H1 (cell line): ENCODE data around the gene TTC33. TPM values are rescaled to one million over a fixed set of nuclear protein-coding genes. Genes with fewer than 3 reads are reported as not detected.

Experiments used
- CTCF ChIA-PET: fragments of 300-600 bp; sonication (Branson Sonifier 250); formaldehyde crosslinking; loops from one replicate; lab custom pipeline; 2021; ENCODE audit not compliant: partially characterized antibody; lab: Charles Lee
- POLR2A ChIA-PET: fragments of 300-600 bp; sonication (Branson Sonifier 250); formaldehyde crosslinking; loops from one replicate; lab custom pipeline; 2021; ENCODE audit warnings: inconsistent platforms; ENCODE audit not compliant: partially characterized antibody; lab: Charles Lee
- DNase-seq, 2 experiments: peaks; one replicate each; pipeline versions ENCODE4 v3.0.0 to v3.0.0-alpha.2; 2010 to 2022; ENCODE audit warnings: low spot score in 2 of 2, low read depth in 1 of 2, mixed read lengths in 1 of 2
- FAIRE-seq: peaks from 2 replicates; lab custom pipeline; 2011; peaks lifted over from hg19 to GRCh38; lab: Jason Lieb, UNC
- H2AFZ ChIP-seq: 2 replicates; pipeline ENCODE4 v1.8.1; 2012; ENCODE audit warnings: low read length, inconsistent platforms
- H2AK5ac ChIP-seq: 2 replicates; pipeline ENCODE4 v1.6.1; 2013; ENCODE audit warnings: low read depth, low read length
- H2BK120ac ChIP-seq: replicated peaks from 2 replicates; pipeline ENCODE3; 2013; ENCODE audit warnings: low read depth, low read length, inconsistent platforms
- H2BK12ac ChIP-seq: 2 replicates; pipeline ENCODE4 v1.6.1; 2013; ENCODE audit warnings: low read depth, low read length
- H2BK15ac ChIP-seq: 2 replicates; pipeline ENCODE4 v1.6.1; 2013; ENCODE audit warnings: low read length
- H2BK20ac ChIP-seq: 2 replicates; pipeline ENCODE4 v1.6.1; 2013; ENCODE audit warnings: low read length
- H2BK5ac ChIP-seq: 2 replicates; pipeline ENCODE4 v1.6.1; 2013; ENCODE audit warnings: low read depth, low read length
- H3K14ac ChIP-seq: 2 replicates; pipeline ENCODE4 v1.6.1; 2013; ENCODE audit warnings: inconsistent platforms; ENCODE audit not compliant: insufficient read length
- H3K18ac ChIP-seq: 2 replicates; pipeline ENCODE4 v1.6.1; 2013; ENCODE audit warnings: low read length; ENCODE audit errors: extremely low read depth
- H3K23ac ChIP-seq: 2 replicates; pipeline ENCODE4 v1.6.1; 2013; ENCODE audit warnings: inconsistent platforms; ENCODE audit not compliant: insufficient read length
- H3K23me2 ChIP-seq: 2 replicates; pipeline ENCODE4 v1.6.1; 2013; ENCODE audit warnings: low read depth, low read length
- H3K27ac ChIP-seq: 2 replicates; pipeline ENCODE4 v1.6.1; 2011; ENCODE audit warnings: low read depth, low read length, inconsistent platforms
- H3K27me3 ChIP-seq, 4 experiments: replicated peaks in 1 of 4; 1 replicate in 1 of 4; 2 replicates in 3 of 4; pipeline versions ENCODE4 v1.6.1 to v1.8.1; 2011 to 2013; ENCODE audit warnings: low read length in 3 of 4, mild to moderate bottlenecking in 3 of 4, inconsistent platforms in 2 of 4, mixed read lengths in 2 of 4, moderate library complexity in 1 of 4; ENCODE audit not compliant: control insufficient read depth in 3 of 4, insufficient read depth in 3 of 4; ENCODE audit errors: extremely low read depth in 1 of 4
- H3K36me3 ChIP-seq, 4 experiments: 2 replicates each; pipeline versions ENCODE4 v1.6.1 to v1.8.1; 2011 to 2013; ENCODE audit warnings: mild to moderate bottlenecking in 4 of 4, low read length in 3 of 4, moderate library complexity in 2 of 4, control low read depth in 1 of 4, inconsistent platforms in 1 of 4; ENCODE audit not compliant: insufficient read depth in 4 of 4, control insufficient read depth in 2 of 4
- H3K4ac ChIP-seq: replicated peaks from 2 replicates; pipeline ENCODE3; 2013; ENCODE audit warnings: low read length, low read depth, mixed read lengths, inconsistent platforms; ENCODE audit not compliant: insufficient read length
- H3K4me1 ChIP-seq, 4 experiments: replicated peaks in 1 of 4; 1 replicate in 1 of 4; 2 replicates in 3 of 4; pipeline versions ENCODE4 v1.6.1 to v1.8.1; 2011 to 2013; ENCODE audit warnings: low read length in 3 of 4, inconsistent platforms in 2 of 4, mixed read lengths in 1 of 4; ENCODE audit not compliant: insufficient read depth in 4 of 4, control insufficient read depth in 3 of 4
- H3K4me2 ChIP-seq, 2 experiments: 2 replicates each; pipeline versions ENCODE4 v1.6.1 to v1.8.1; 2011 to 2013; ENCODE audit warnings: low read depth in 2 of 2, low read length in 2 of 2, control low read depth in 1 of 2, inconsistent platforms in 1 of 2, mild to moderate bottlenecking in 1 of 2; ENCODE audit not compliant: insufficient read depth in 1 of 2
- H3K4me3 ChIP-seq, 4 experiments: fragments of 200-600, 300-600 bp in 1 of 4; sonication (generic), shearing (Covaris generic), sonication (Bioruptor Twin) in 1 of 4; 2 replicates each; pipeline versions ENCODE4 v1.5.1 to v1.8.1; 2011 to 2016; ENCODE audit warnings: low read length in 4 of 4, low read depth in 3 of 4, control low read depth in 2 of 4, inconsistent platforms in 2 of 4, mild to moderate bottlenecking in 2 of 4, mixed read lengths in 1 of 4, moderate library complexity in 1 of 4; ENCODE audit not compliant: insufficient read depth in 2 of 4; ENCODE audit errors: extremely low read depth in 1 of 4
- H3K56ac ChIP-seq: replicated peaks from 2 replicates; pipeline ENCODE3; 2013; ENCODE audit warnings: low read depth, mild to moderate bottlenecking, mixed read lengths, low read length, inconsistent platforms; ENCODE audit not compliant: insufficient read length
- H3K79me1 ChIP-seq: 2 replicates; pipeline ENCODE4 v1.6.1; 2013; ENCODE audit warnings: low read depth, low read length, control low read depth
- H3K79me2 ChIP-seq, 2 experiments: 2 replicates each; pipeline versions ENCODE4 v1.6.1 to v1.8.1; 2012 to 2013; ENCODE audit warnings: low read length in 2 of 2, mild to moderate bottlenecking in 2 of 2, inconsistent platforms in 1 of 2; ENCODE audit not compliant: insufficient read depth in 2 of 2, control insufficient read depth in 1 of 2
- H3K9ac ChIP-seq, 4 experiments: replicated peaks in 1 of 4; 1 replicate in 1 of 4; 2 replicates in 3 of 4; pipeline versions ENCODE4 v1.6.1 to v1.8.1; 2011 to 2013; ENCODE audit warnings: low read depth in 3 of 4, low read length in 3 of 4, control low read depth in 2 of 4, mild to moderate bottlenecking in 2 of 4, moderate library complexity in 2 of 4, inconsistent platforms in 1 of 4; ENCODE audit errors: extremely low read depth in 1 of 4
- H3K9me3 ChIP-seq, 2 experiments: 2 replicates each; pipeline versions ENCODE4 v1.6.1 to v1.8.1; 2012 to 2013; ENCODE audit warnings: mild to moderate bottlenecking in 2 of 2, moderate library complexity in 2 of 2, control low read depth in 1 of 2, inconsistent platforms in 1 of 2, low read depth in 1 of 2, low read length in 1 of 2, mixed read lengths in 1 of 2; ENCODE audit not compliant: insufficient read depth in 2 of 2
- H4K20me1 ChIP-seq, 2 experiments: replicated peaks in 1 of 2; 2 replicates each; pipeline versions ENCODE3 to v1.8.1; 2011 to 2013; ENCODE audit warnings: inconsistent platforms in 2 of 2, low read length in 2 of 2, mild to moderate bottlenecking in 1 of 2; ENCODE audit not compliant: insufficient read depth in 2 of 2, control insufficient read depth in 1 of 2
- H4K5ac ChIP-seq: 2 replicates; pipeline ENCODE4 v1.6.1; 2013; ENCODE audit warnings: low read length, low read depth, mixed read lengths, inconsistent platforms; ENCODE audit not compliant: insufficient read length
- H4K8ac ChIP-seq: 2 replicates; pipeline ENCODE4 v1.8.0; 2013; ENCODE audit warnings: mild to moderate bottlenecking, moderate library complexity, low read length, inconsistent platforms; ENCODE audit not compliant: insufficient read depth; ENCODE audit errors: extremely low read depth
- H4K91ac ChIP-seq: replicated peaks from 2 replicates; pipeline ENCODE3; 2013; ENCODE audit warnings: low read length, mixed read lengths, inconsistent platforms; ENCODE audit not compliant: insufficient read length
- BACH1 ChIP-seq: IDR thresholded peaks from 2 replicates; pipeline ENCODE4 v1.6.1; 2012; ENCODE audit warnings: low read length, improper control_type of control experiment
- CBX8 ChIP-seq: fragments of 300-800, 300-1000 bp; sonication (generic); IDR thresholded peaks from 2 replicates; pipeline ENCODE4 v1.7.1; 2016; ENCODE audit warnings: low read depth, low read length, borderline replicate concordance
- FOSL1 ChIP-seq: IDR thresholded peaks from 2 replicates; pipeline ENCODE4 v1.6.1; 2011; ENCODE audit warnings: mild to moderate bottlenecking, low read depth, low read length, moderate library complexity; ENCODE audit not compliant: insufficient read depth
- KDM5A ChIP-seq: fragments of 200-600 bp; IDR thresholded peaks from 2 replicates; pipeline ENCODE4 v1.7.1; 2012; ENCODE audit warnings: mild to moderate bottlenecking, low read length, inconsistent platforms, mixed read lengths
- NANOG ChIP-seq: IDR thresholded peaks from 2 replicates; pipeline ENCODE4 v1.6.1; 2011; ENCODE audit warnings: low read length, low read depth, mild to moderate bottlenecking, inconsistent platforms; ENCODE audit not compliant: insufficient read depth, poor library complexity, severe bottlenecking
- PHF8 ChIP-seq: fragments of 200-600 bp; sonication (generic); conservative IDR thresholded peaks from 2 replicates; pipeline ENCODE4 v1.7.1; 2012; ENCODE audit warnings: low read depth, mild to moderate bottlenecking, inconsistent platforms, low read length, moderate library complexity
- POLR2A ChIP-seq, 2 experiments: IDR thresholded peaks; 1 replicate in 1 of 2; 2 replicates in 1 of 2; pipeline ENCODE4 v1.6.1; 2011; ENCODE audit warnings: low read depth in 2 of 2, low read length in 2 of 2, mild to moderate bottlenecking in 2 of 2; ENCODE audit errors: control extremely low read depth in 1 of 2
- RBBP5 ChIP-seq: IDR thresholded peaks from 2 replicates; pipeline ENCODE4 v1.7.1; 2012; ENCODE audit warnings: low read depth, mild to moderate bottlenecking, inconsistent platforms, low read length, moderate library complexity, borderline replicate concordance
- SIRT6 ChIP-seq: IDR thresholded peaks from one replicate; pipeline ENCODE4 v1.7.1; 2012; ENCODE audit warnings: low read length, inconsistent platforms
- SRF ChIP-seq: IDR thresholded peaks from 2 replicates; pipeline ENCODE4 v1.6.1; 2011; ENCODE audit warnings: mild to moderate bottlenecking, low read depth, low read length, moderate library complexity
- TEAD4 ChIP-seq: IDR thresholded peaks from 2 replicates; pipeline ENCODE4 v1.6.1; 2012; ENCODE audit warnings: low read depth, low read length, inconsistent platforms, mixed read lengths
- WGBS, 2 experiments: shearing (Covaris generic) in 1 of 2; methylation state at CpG; one replicate each; pipeline versions ENCODE4 v1.1.6 to v1.1.7; 2013 to 2015; ENCODE audit warnings: low lambda C conversion rate in 2 of 2, mixed read lengths in 2 of 2, inconsistent platforms in 1 of 2, low coverage in 1 of 2, missing lambda C conversion rate in 1 of 2; ENCODE audit not compliant: insufficient replicate concordance in 2 of 2, insufficient coverage in 1 of 2, insufficient read length in 1 of 2; ENCODE audit errors: extremely low coverage in 1 of 2, missing lambda C conversion rate in 1 of 2; 5-methylcytosine and 5-hydroxymethylcytosine counted together
- polyA plus RNA-seq, 7 experiments: library from polyadenylated mRNA; depleted of rRNA in 3 of 7; stranded (reverse) in 5 of 7; unstranded in 2 of 7; fragments of >200 nt in 5 of 7; fragments of 200-250 nt in 2 of 7; gene quantifications; 1 replicate in 5 of 7; 2 replicates in 1 of 7; 4 replicates in 1 of 7; pipeline versions ENCODE4 v1.2.1 to v1.2.3, GENCODE V29; 2011 to 2013; ENCODE audit warnings: missing spikeins in 2 of 7, mixed read lengths in 2 of 7
- total RNA-seq: library from RNA; stranded (reverse); fragmentation: NEBNext Ultra II Directional; extraction: Animal tissue kit (Norgen Biotek cat#: 25700); gene quantifications from 2 replicates; pipeline ENCODE4 v1.2.1, GENCODE V29; 2021

Gene TTC33
- total and polyA plus RNA-seq, 2 of the 8 experiments (the other 6 are each of a cell fraction or from before 2014, with no cell fraction given) = 1.2 to 12.6 TPM

- no peak overlapping the region for H2AFZ ChIP-seq
- H3K79me1 ChIP-seq = no peaks in the 10 kb centered on the region
- H3K4me2 ChIP-seq = no peak overlapping the region
- no peak overlapping the region for H3K18ac ChIP-seq
- POLR2A ChIA-PET = no interaction called here
- H4K20me1 ChIP-seq = peaks cover 3 to 5% of the 10 kb centered on the region in 2 experiments
- no peak overlapping the region for H3K27ac ChIP-seq
- H4K8ac ChIP-seq = no peak overlapping the region
- peaks cover 21% of the 10 kb centered on the region for H3K23me2 ChIP-seq
- no peak overlapping the region for H2BK20ac ChIP-seq
- no peaks in the 10 kb centered on the region; a peak in 1 of 4 replicates for H3K9me3 ChIP-seq
- H4K5ac ChIP-seq = no peak overlapping the region
- H2BK5ac ChIP-seq = no peak overlapping the region
- no peak overlapping the region for H3K14ac ChIP-seq
- H4K91ac ChIP-seq = no peak overlapping the region
- H3K4me3 ChIP-seq = no peak overlapping the region
- CTCF ChIA-PET = interaction anchor here (1.5 to 4.6 kb wide), 5 partner anchors 52 to 969 kb away, joined by 3 to 32 read pairs (median 4); no protein-coding TSS in a partner anchor
- no peak overlapping the region for H3K9ac ChIP-seq
- H3K27me3 ChIP-seq = peaks cover 23 to 38% (median 29%) of the 10 kb centered on the region in 4 experiments
- H3K79me2 ChIP-seq = no peaks in the 10 kb centered on the region
- no peaks in the 10 kb centered on the region for H3K36me3 ChIP-seq
- H3K4me1 ChIP-seq = peaks cover 0 to 18% (median 10%) of the 10 kb centered on the region in 4 experiments; a peak in 6 of 7 replicates
- no peak overlapping the region for H3K4ac ChIP-seq
- H2BK15ac ChIP-seq = no peak overlapping the region
- TF ChIP-seq CBX8 (no peak), PHF8 (no peak), BACH1 (no peak), TEAD4 (no peak), KDM5A (no peak), NANOG (no peak), RBBP5 (no peak), POLR2A (IDR thresholded peaks at IDR 0.05; ENCODE audit: control extremely low read depth in 1 of 2, low read depth in 2 of 2, low read length in 2 of 2) (no peak), SIRT6 (no peak), SRF (no peak), FOSL1 (no peak)
- H2BK12ac ChIP-seq = no peak overlapping the region
- H3K23ac ChIP-seq = no peak overlapping the region
- no peak overlapping the region for H2BK120ac ChIP-seq
- H2AK5ac ChIP-seq = no peak overlapping the region
- FAIRE-seq (no peak), DNase-seq (no peak)
- no peak overlapping the region for H3K56ac ChIP-seq
- WGBS, 2 experiments = 90% methylated on average over 1 of the region's 1 CpG; no CpG with 5 or more reads in 1 of the 2 experiments
Observed at GRCh38 chr5:40683305-40683704, 72.5 kb downstream of the TTC33 start.
